ENCODE data around the gene LZTFL1. TPM values are rescaled to one million over a fixed set of nuclear protein-coding genes. Genes with fewer than 3 reads are reported as not detected.

LZTFL1 gene
- total RNA-seq, 1 experiment from 2014 or later = 10.6 TPM

DNA sequence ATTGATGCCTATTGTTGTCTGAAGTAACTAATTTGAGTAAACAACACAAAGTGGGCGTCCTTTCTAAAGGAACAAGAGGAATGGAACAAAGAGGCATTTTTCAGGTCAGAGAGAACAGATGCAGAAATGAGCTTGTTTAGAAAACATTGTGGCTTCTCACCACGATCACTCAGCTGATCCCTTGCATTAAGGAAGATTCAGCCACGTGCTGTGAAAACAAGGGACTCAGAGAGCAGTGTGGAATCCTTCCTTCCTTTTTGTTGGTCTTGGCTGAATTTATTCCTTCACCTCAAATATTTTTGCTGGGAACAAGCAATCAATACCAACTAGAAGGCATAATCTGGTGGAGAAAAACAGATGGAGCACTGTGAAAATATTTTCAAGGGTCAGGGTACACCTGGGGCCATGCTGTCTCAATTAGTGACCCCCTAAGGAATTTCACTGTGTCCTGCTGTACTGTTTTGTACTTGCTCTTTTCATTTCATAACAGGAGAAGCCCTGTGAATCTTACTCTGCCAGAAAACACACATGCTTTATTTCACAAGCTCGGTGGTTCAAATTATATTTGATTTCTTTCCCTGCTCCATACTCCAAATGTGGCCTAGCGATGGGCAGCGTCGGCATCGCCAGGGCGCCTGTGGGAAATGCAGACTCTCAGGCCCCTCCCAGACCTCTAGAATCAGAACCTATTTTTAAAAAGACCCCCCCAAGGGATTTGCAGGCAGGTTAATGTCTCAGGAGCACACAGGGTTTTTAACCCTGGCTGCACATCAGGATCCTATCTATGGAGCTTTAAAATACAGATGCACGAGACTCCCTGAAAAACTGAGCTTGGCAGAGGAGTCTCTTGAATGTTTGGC lies 34.0 kb downstream of the LZTFL1 start:
- no peak overlapping the region for H3K4me3 ChIP-seq (ENCODE audit: low read depth, low read length, poor library complexity, severe bottlenecking)
- intact Hi-C loops (cut with micrococcal nuclease; ENCODE audit: unreplicated experiment) = no loop called here
- no peak for DNase-seq (ENCODE audit: low spot score)
- no peaks in the 10 kb centered on the region for H3K4me1 ChIP-seq (ENCODE audit: insufficient read depth, low read length, poor library complexity, severe bottlenecking)
- no peak for TF ChIP-seq EZH2 (IDR thresholded peaks at IDR 0.05; ENCODE audit: borderline replicate concordance, low read depth, low read length, poor library complexity, severe bottlenecking)
- TF ChIP-seq, protein P1, sequence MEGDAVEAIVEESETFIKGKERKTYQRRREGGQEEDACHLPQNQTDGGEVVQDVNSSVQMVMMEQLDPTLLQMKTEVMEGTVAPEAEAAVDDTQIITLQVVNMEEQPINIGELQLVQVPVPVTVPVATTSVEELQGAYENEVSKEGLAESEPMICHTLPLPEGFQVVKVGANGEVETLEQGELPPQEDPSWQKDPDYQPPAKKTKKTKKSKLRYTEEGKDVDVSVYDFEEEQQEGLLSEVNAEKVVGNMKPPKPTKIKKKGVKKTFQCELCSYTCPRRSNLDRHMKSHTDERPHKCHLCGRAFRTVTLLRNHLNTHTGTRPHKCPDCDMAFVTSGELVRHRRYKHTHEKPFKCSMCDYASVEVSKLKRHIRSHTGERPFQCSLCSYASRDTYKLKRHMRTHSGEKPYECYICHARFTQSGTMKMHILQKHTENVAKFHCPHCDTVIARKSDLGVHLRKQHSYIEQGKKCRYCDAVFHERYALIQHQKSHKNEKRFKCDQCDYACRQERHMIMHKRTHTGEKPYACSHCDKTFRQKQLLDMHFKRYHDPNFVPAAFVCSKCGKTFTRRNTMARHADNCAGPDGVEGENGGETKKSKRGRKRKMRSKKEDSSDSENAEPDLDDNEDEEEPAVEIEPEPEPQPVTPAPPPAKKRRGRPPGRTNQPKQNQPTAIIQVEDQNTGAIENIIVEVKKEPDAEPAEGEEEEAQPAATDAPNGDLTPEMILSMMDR (conservative IDR thresholded peaks at IDR 0.05; ENCODE audit: low read depth, low read length) = no peak
- no peaks in the 10 kb centered on the region for H3K36me3 ChIP-seq (ENCODE audit: insufficient read depth, low read length, poor library complexity, severe bottlenecking)
- ChIA-PET POLR2A (ENCODE audit: low non-redundant PET) (no interaction called here), CTCF (no interaction called here)
- H3K9me3 ChIP-seq (ENCODE audit: low read depth, low read length, poor library complexity, severe bottlenecking) = no peaks in the 10 kb centered on the region
- BruUV-seq (replicated peaks) = no TSS peak
- no peaks in the 10 kb centered on the region for H3K27me3 ChIP-seq (replicated peaks; ENCODE audit: insufficient read depth, low read depth, low read length, poor library complexity)
- H3K27ac ChIP-seq (ENCODE audit: low read depth, low read length, poor library complexity, severe bottlenecking) = no peak overlapping the region

DNA sequence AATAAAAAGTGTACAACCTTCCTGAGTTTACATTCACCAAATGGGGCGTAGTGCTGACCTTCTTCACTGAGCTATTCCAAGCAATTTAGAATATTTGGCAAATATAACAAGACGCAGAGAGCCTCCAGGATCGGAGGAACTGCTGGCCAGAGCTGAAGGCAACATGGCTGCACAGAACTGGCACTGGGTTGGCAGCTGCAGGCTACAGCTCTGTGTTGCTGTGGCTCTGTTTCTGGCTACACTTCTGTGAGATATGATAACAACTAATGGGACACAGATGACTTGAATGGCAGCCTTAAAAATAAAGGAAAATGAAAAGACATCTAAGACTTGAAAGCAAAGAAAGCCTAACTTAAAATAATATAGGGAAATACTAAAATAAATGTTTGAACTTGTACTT lies 34.8 kb downstream of the LZTFL1 start:
- H3K4me3 ChIP-seq (ENCODE audit: low read depth, low read length, poor library complexity, severe bottlenecking) = no peak overlapping the region
- no TSS peak for BruUV-seq (replicated peaks)
- intact Hi-C loops (cut with micrococcal nuclease; ENCODE audit: unreplicated experiment) = no loop called here
- no peak overlapping the region for H3K27ac ChIP-seq (ENCODE audit: low read depth, low read length, poor library complexity, severe bottlenecking)
- TF ChIP-seq EZH2 (IDR thresholded peaks at IDR 0.05; ENCODE audit: borderline replicate concordance, low read depth, low read length, poor library complexity, severe bottlenecking) = no peak
- TF ChIP-seq, protein P1 (conservative IDR thresholded peaks at IDR 0.05; ENCODE audit: low read depth, low read length) = no peak
- H3K9me3 ChIP-seq (ENCODE audit: low read depth, low read length, poor library complexity, severe bottlenecking) = no peaks in the 10 kb centered on the region
- no peak for DNase-seq (ENCODE audit: low spot score)
- H3K27me3 ChIP-seq (replicated peaks; ENCODE audit: insufficient read depth, low read depth, low read length, poor library complexity) = no peaks in the 10 kb centered on the region
- H3K4me1 ChIP-seq (ENCODE audit: insufficient read depth, low read length, poor library complexity, severe bottlenecking) = no peaks in the 10 kb centered on the region
- CTCF ChIA-PET = no interaction called here
- POLR2A ChIA-PET (ENCODE audit: low non-redundant PET) = no interaction called here
- H3K36me3 ChIP-seq (ENCODE audit: insufficient read depth, low read length, poor library complexity, severe bottlenecking) = no peaks in the 10 kb centered on the region

DNA sequence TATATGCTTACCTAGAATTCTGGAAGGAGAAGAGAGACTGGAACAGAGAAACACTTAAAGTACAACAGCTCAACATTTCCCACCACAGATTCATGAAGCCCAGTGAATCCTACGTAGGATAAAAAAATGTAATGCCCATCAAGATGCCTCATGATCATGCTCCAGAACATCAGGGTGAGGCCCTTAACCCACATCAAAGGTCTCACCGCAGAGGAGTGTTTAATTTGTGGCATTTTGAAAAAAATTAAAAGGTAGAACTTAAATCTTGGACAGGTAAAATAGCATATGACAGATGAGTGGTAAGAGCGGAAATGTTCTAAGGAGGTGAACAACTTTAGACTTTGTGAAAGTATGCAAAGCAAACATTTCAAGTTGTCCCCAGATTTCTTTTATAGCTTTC lies 35.8 kb downstream of the LZTFL1 start:
- no peak for DNase-seq (ENCODE audit: low spot score)
- TF ChIP-seq, protein P1 (conservative IDR thresholded peaks at IDR 0.05; ENCODE audit: low read depth, low read length) = no peak
- ChIA-PET CTCF (no interaction called here), POLR2A (ENCODE audit: low non-redundant PET) (no interaction called here)
- Histone ChIP-seq H3K9me3 (ENCODE audit: low read depth, low read length, poor library complexity, severe bottlenecking) (no peaks in the 10 kb centered on the region), H3K4me3 (ENCODE audit: low read depth, low read length, poor library complexity, severe bottlenecking) (no peak overlapping the region), H3K4me1 (ENCODE audit: insufficient read depth, low read length, poor library complexity, severe bottlenecking) (no peaks in the 10 kb centered on the region), H3K27ac (ENCODE audit: low read depth, low read length, poor library complexity, severe bottlenecking) (no peak overlapping the region), H3K27me3 (replicated peaks; ENCODE audit: insufficient read depth, low read depth, low read length, poor library complexity) (no peaks in the 10 kb centered on the region), H3K36me3 (ENCODE audit: insufficient read depth, low read length, poor library complexity, severe bottlenecking) (no peaks in the 10 kb centered on the region)
- intact Hi-C loops (cut with micrococcal nuclease; ENCODE audit: unreplicated experiment) = no loop called here
- no TSS peak for BruUV-seq (replicated peaks)
